ENCODE data around the gene KCNA3. TPM values are rescaled to one million over a fixed set of nuclear protein-coding genes. Genes with fewer than 3 reads are reported as not detected.

The KCNA3 gene
- total RNA-seq, 2 donors from 2014 or later = 0.62 to 0.91 TPM

- Histone ChIP-seq H3K27ac (no peak overlapping the region), H3K4me1 (replicated peaks) (no peaks in the 10 kb centered on the region)
- WGBS = 39% methylated on average over 13 of the region's 13 CpGs
Measured at GRCh38 chr1:110630839-110631663, 43.7 kb downstream of the KCNA3 start.

DNA sequence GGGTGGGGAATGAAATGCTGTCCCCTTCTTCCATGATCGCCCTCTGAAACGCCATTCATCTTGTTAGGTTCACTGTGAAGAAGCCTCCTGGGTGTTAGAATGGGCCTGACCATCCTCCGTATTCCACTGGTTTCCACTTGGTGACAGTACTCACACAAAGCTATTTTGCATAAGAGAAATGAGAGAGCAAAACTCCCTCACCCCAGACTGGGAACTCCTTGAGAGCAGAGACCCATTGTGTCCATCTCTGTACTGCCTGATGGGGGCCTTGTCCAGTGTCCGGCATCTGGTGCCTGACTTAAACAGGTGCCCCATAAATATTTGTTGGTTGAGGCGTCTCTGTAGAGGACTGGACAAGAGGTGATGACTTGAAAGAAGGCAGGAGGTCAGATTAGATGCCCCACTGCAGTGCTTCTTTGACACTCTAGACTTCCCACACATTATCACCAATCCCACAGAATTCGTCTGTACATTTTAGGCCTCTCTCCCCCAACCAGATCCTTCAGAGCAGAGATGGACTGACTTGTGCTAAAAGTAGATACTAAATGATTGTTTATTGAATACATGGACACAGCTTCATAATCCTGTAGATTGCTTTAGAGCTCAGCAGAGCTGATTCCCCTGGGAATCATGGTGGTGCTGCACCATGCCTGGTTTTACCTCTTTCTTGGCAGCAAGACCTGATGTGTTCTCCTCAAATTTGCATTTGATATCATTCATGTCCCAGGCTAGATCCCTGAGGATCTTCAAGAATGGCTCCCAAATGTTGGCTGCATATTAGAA, 46.2 kb downstream of the KCNA3 start:
- Histone ChIP-seq H3K4me1 (replicated peaks) (no peaks in the 10 kb centered on the region), H3K9me3 (no peaks in the 10 kb centered on the region), H3K36me3 (no peaks in the 10 kb centered on the region), H3K27ac (no peak overlapping the region), H3K27me3 (replicated peaks; ENCODE audit: insufficient read depth) (no peaks in the 10 kb centered on the region), H3K4me3 (no peak overlapping the region)
- WGBS = 83% methylated on average over 6 of the region's 6 CpGs
- no peak for DNase-seq (ENCODE audit: low spot score)
- intact Hi-C loops (cut with DNase I) = no loop called here
- TF ChIP-seq POLR2A (IDR thresholded peaks at IDR 0.05) = no peak
- TF ChIP-seq, protein P1, sequence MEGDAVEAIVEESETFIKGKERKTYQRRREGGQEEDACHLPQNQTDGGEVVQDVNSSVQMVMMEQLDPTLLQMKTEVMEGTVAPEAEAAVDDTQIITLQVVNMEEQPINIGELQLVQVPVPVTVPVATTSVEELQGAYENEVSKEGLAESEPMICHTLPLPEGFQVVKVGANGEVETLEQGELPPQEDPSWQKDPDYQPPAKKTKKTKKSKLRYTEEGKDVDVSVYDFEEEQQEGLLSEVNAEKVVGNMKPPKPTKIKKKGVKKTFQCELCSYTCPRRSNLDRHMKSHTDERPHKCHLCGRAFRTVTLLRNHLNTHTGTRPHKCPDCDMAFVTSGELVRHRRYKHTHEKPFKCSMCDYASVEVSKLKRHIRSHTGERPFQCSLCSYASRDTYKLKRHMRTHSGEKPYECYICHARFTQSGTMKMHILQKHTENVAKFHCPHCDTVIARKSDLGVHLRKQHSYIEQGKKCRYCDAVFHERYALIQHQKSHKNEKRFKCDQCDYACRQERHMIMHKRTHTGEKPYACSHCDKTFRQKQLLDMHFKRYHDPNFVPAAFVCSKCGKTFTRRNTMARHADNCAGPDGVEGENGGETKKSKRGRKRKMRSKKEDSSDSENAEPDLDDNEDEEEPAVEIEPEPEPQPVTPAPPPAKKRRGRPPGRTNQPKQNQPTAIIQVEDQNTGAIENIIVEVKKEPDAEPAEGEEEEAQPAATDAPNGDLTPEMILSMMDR (IDR thresholded peaks at IDR 0.05) = no peak
- TF ChIP-seq POLR2AphosphoS5 (IDR thresholded peaks at IDR 0.05) = no peak

More at GRCh38 chr1:110630839-110631663, 43.7 kb downstream of the KCNA3 start:
- DNase-seq (ENCODE audit: low spot score) = peak; percentile 66
- Histone ChIP-seq H3K36me3 (no peaks in the 10 kb centered on the region), H3K4me3 (no peak overlapping the region), H3K9me3 (no peaks in the 10 kb centered on the region), H3K27me3 (replicated peaks; ENCODE audit: insufficient read depth) (no peaks in the 10 kb centered on the region)
- peak; percentile 39 for TF ChIP-seq POLR2AphosphoS5 (IDR thresholded peaks at IDR 0.05)
- TF ChIP-seq, protein P1 (IDR thresholded peaks at IDR 0.05) = peak; percentile 75 to 81 (median 80)
- no peak for TF ChIP-seq POLR2A (IDR thresholded peaks at IDR 0.05)
- intact Hi-C loops (cut with DNase I) = loop anchor here (2.0 kb wide), 1 partner anchor 136 kb away; no protein-coding TSS in a partner anchor

DNA sequence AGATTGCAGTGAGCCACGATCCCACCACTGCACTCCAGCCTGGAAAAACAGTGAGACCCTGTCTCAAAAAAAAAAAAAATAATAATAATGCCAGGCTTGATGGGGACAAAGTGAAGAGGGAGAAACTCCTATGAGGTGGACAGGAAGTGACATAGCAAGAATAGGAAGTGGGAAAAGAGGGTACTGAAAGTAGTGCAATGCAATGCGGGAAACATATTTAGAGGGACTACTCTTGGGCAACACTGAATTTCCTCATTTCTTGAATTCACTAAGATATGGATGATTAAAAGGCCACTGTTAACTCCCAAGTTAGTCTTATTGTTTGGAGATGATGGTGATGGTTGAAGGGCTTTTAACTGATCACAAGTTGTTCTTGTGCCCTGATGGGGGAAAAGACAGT, 47.0 kb downstream of the KCNA3 start:
- intact Hi-C loops (cut with DNase I) = no loop called here

GRCh38 chr1:110626889-110627288, 47.9 kb downstream of the KCNA3 start:
- H3K36me3 ChIP-seq = no peaks in the 10 kb centered on the region
- no peak overlapping the region for H3K27ac ChIP-seq
- TF ChIP-seq, protein P1 (IDR thresholded peaks at IDR 0.05) = no peak
- TF ChIP-seq POLR2A (IDR thresholded peaks at IDR 0.05) (no peak), POLR2AphosphoS5 (IDR thresholded peaks at IDR 0.05) (no peak)
- H3K4me3 ChIP-seq = no peak overlapping the region
- H3K4me1 ChIP-seq (replicated peaks) = no peaks in the 10 kb centered on the region
- intact Hi-C loops (cut with DNase I) = no loop called here
- no peak for DNase-seq (ENCODE audit: low spot score)
- WGBS = 69% methylated on average over 7 of the region's 7 CpGs
- no peaks in the 10 kb centered on the region for H3K9me3 ChIP-seq
- no peaks in the 10 kb centered on the region for H3K27me3 ChIP-seq (replicated peaks; ENCODE audit: insufficient read depth)

More for the DNA sequence above, 47.0 kb downstream of the KCNA3 start:
- Histone ChIP-seq H3K4me3 (no peak overlapping the region), H3K4me1 (replicated peaks) (no peaks in the 10 kb centered on the region), H3K36me3 (no peaks in the 10 kb centered on the region), H3K9me3 (no peaks in the 10 kb centered on the region), H3K27me3 (replicated peaks; ENCODE audit: insufficient read depth) (no peaks in the 10 kb centered on the region), H3K27ac (no peak overlapping the region)
- WGBS = 96% methylated on average over 2 of the region's 2 CpGs
- no peak for DNase-seq (ENCODE audit: low spot score)
- TF ChIP-seq POLR2A (IDR thresholded peaks at IDR 0.05) (no peak), POLR2AphosphoS5 (IDR thresholded peaks at IDR 0.05) (no peak)
- TF ChIP-seq, protein P1 (IDR thresholded peaks at IDR 0.05) = no peak

Other genes with a start within 250 kb of the KCNA3 start
- gene PROK1, start 223.8 kb downstream of the KCNA3 start, total RNA-seq = 10 to 100 TPM; 10.7 to 75.3 TPM
- not detected for gene KCNA10, start 155.8 kb downstream of the KCNA3 start, total RNA-seq
- 1 to 10 TPM in 1 of 2 donors, under 1 TPM in 1; 0.64 to 6.2 TPM for gene KCNA2, start 68.6 kb downstream of the KCNA3 start, total RNA-seq
- 10 to 100 TPM in 1 of 2 donors, 1 to 10 TPM in 1; 5.7 to 12.2 TPM for gene CD53, start 198.2 kb upstream of the KCNA3 start, total RNA-seq